GM12878 (cell line): ENCODE data around the gene PUM2. TPM values are rescaled to one million over a fixed set of nuclear protein-coding genes. Genes with fewer than 3 reads are reported as not detected.
"Not testable (repeated sequence)": the region's sequence is repeated elsewhere in the genome, so short reads cannot be mapped to it uniquely, and the experiment has no call there.

Source experiments
- ATAC-seq: fragments of 200-7000 bp; cut with Tn5 transposase; 3 replicates; pipeline ENCODE4 v1.9.1; 2020; ENCODE audit warnings: mild to moderate bottlenecking, moderate library complexity
- BruUV-seq: library from RNA; stranded (reverse); fragments of 400-500 nt; replicated peaks from 2 replicates; lab custom pipeline; 2021; lab: Mats Ljungman, UMichigan
- CTCF ChIA-PET: fragments of 300-600 bp; sonication (Branson Sonifier 250); formaldehyde crosslinking; extraction: SDS; loops from one replicate; lab custom pipeline; 2021; ENCODE audit warnings: inconsistent platforms; lab: Yijun Ruan, JAX
- POLR2A ChIA-PET: fragments of 350-600 bp; formaldehyde crosslinking; extraction: SDS; loops from one replicate; lab custom pipeline; 2021; ENCODE audit warnings: inconsistent platforms; lab: Charles Lee
- RAD21 ChIA-PET: fragments of 300-600 bp; sonication (Branson Sonifier 250); formaldehyde crosslinking; loops from one replicate; lab custom pipeline; 2023; ENCODE audit warnings: antibody characterized with exemption; ENCODE audit not compliant: unreplicated experiment; lab: Charles Lee
- SMC1A ChIA-PET: fragments of 300-600 bp; sonication (Branson Sonifier 250); formaldehyde crosslinking; loops from one replicate; lab custom pipeline; 2023; ENCODE audit not compliant: unreplicated experiment, uncharacterized antibody; lab: Charles Lee
- DNase-seq: peaks from one replicate; pipeline ENCODE4 v3.0.0-alpha.2; 2011; ENCODE audit warnings: low read depth, low spot score
- FAIRE-seq: peaks from 3 replicates; lab custom pipeline; 2011; peaks lifted over from hg19 to GRCh38; lab: Jason Lieb, UNC
- H2AFZ ChIP-seq: 2 replicates; pipeline ENCODE4 v1.6.0; 2011; ENCODE audit warnings: low read depth, low read length, control low read depth; ENCODE audit not compliant: control insufficient read depth
- H3K27ac ChIP-seq: 2 replicates; pipeline ENCODE4 v1.5.1; 2011; ENCODE audit warnings: control low read depth; ENCODE audit not compliant: control insufficient read depth, insufficient read depth
- H3K27me3 ChIP-seq, 2 experiments: replicated peaks in 1 of 2; 2 replicates each; pipeline versions ENCODE4 v1.6.0 to v1.6.1; 2011; ENCODE audit warnings: low read length in 1 of 2; ENCODE audit not compliant: control insufficient read depth in 2 of 2, insufficient read depth in 2 of 2
- H3K36me3 ChIP-seq, 2 experiments: 2 replicates each; pipeline ENCODE4 v1.5.1; 2011; ENCODE audit warnings: low read length in 1 of 2; ENCODE audit not compliant: control insufficient read depth in 2 of 2, insufficient read depth in 2 of 2
- H3K4me1 ChIP-seq: 2 replicates; pipeline ENCODE4 v1.6.1; 2011; ENCODE audit warnings: mild to moderate bottlenecking, low read length, moderate library complexity, mixed read lengths; ENCODE audit not compliant: control insufficient read depth, insufficient read depth
- H3K4me2 ChIP-seq: 2 replicates; pipeline ENCODE4 v1.6.0; 2011; ENCODE audit warnings: control low read depth; ENCODE audit not compliant: control insufficient read depth, insufficient read depth
- H3K4me3 ChIP-seq: fragments of 200-600 bp; sonication (generic); 2 replicates; pipeline ENCODE4 v1.5.1; 2016
- H3K79me2 ChIP-seq: 2 replicates; pipeline ENCODE4 v1.6.0; 2011; ENCODE audit warnings: low read length; ENCODE audit not compliant: control insufficient read depth, insufficient read depth
- H3K9ac ChIP-seq: 2 replicates; pipeline ENCODE4 v1.8.0; 2011; ENCODE audit warnings: low read length, control low read depth, mixed read lengths; ENCODE audit not compliant: control insufficient read depth, insufficient read depth
- H3K9me3 ChIP-seq: replicated peaks from 3 replicates; pipeline ENCODE4 v1.5.1; 2011; ENCODE audit warnings: mild to moderate bottlenecking, low read length; ENCODE audit not compliant: control insufficient read depth, insufficient read depth
- H4K20me1 ChIP-seq: 2 replicates; pipeline ENCODE4 v1.6.0; 2011; ENCODE audit not compliant: control insufficient read depth, insufficient read depth
- CBX5 ChIP-seq: sonication (generic); IDR thresholded peaks from 2 replicates; pipeline ENCODE4 v1.6.1; 2016; ENCODE audit warnings: low read depth, moderate library complexity, mild to moderate bottlenecking, inconsistent platforms
- WGBS: methylation state at CpG from one replicate; pipeline ENCODE4 v1.1.6; 2016; ENCODE audit warnings: low lambda C conversion rate; ENCODE audit not compliant: insufficient replicate concordance, insufficient coverage; ENCODE audit errors: missing lambda C conversion rate; 5-methylcytosine and 5-hydroxymethylcytosine counted together
- in situ Hi-C: fragments of 300-500 bp; cut with MboI; formaldehyde crosslinking; loops from 9 replicates; pipeline ENCODE4 v1.14.3; 2018; ENCODE audit warnings: mixed read lengths
- intact Hi-C: fragments of 100-400 bp; cut with micrococcal nuclease; formaldehyde crosslinking; loops from one replicate; pipeline ENCODE4 v1.14.2; 2022; ENCODE audit not compliant: unreplicated experiment
- polyA plus RNA-seq, 11 experiments: library from polyadenylated mRNA; depleted of rRNA in 4 of 11; unstranded in 6 of 11; stranded (reverse) in 5 of 11; fragments of >200 nt; fragmentation: Nextera tagmentation in 4 of 11; fragmentation: Illumina TruSeq in 1 of 11; extraction: Ambion mirVana in 4 of 11; extraction: Trizol in 1 of 11; gene quantifications; 1 replicate in 1 of 11; 2 replicates in 10 of 11; pipeline versions ENCODE4 v1.2.1 to v1.2.3, GENCODE V29; 2011 to 2016; ENCODE audit warnings: inconsistent platforms in 2 of 11, missing spikeins in 2 of 11, low read depth in 1 of 11
- total RNA-seq, 4 experiments: library from RNA; depleted of rRNA in 3 of 4; stranded (reverse); fragments of >200 nt in 3 of 4; fragmentation: Illumina TruSeq in 1 of 4; extraction: Trizol in 1 of 4; gene quantifications; 2 replicates each; pipeline versions ENCODE4 v1.2.1 to v1.2.3, GENCODE V29; 2013 to 2021
- TF ChIP-seq, protein P1 (sequence below), 3 experiments: IDR thresholded peaks in 2 of 3; conservative IDR thresholded peaks in 1 of 3; 2 replicates each; pipeline ENCODE4 v1.5.1; 2011; ENCODE audit warnings: low read depth in 3 of 3, low read length in 3 of 3, mild to moderate bottlenecking in 3 of 3, control low read depth in 2 of 3, moderate library complexity in 2 of 3, inconsistent platforms in 1 of 3, mixed read lengths in 1 of 3; ENCODE audit not compliant: control insufficient read depth in 2 of 3, insufficient read depth in 1 of 3; ENCODE audit errors: extremely low read depth in 1 of 3
- TF ChIP-seq, protein P2 (sequence below): IDR thresholded peaks from 2 replicates; pipeline ENCODE4 v1.6.1; 2011; ENCODE audit warnings: borderline replicate concordance, low read depth, mild to moderate bottlenecking, moderate library complexity, mixed read lengths, low read length; ENCODE audit not compliant: insufficient read depth; ENCODE audit errors: extremely low read length

Gene PUM2
- total and polyA plus RNA-seq, 10 of the 15 experiments (the other 5 are each of a cell fraction or from before 2014, with no cell fraction given): 14.5 to 87.6 (median 29.4) TPM

DNA sequence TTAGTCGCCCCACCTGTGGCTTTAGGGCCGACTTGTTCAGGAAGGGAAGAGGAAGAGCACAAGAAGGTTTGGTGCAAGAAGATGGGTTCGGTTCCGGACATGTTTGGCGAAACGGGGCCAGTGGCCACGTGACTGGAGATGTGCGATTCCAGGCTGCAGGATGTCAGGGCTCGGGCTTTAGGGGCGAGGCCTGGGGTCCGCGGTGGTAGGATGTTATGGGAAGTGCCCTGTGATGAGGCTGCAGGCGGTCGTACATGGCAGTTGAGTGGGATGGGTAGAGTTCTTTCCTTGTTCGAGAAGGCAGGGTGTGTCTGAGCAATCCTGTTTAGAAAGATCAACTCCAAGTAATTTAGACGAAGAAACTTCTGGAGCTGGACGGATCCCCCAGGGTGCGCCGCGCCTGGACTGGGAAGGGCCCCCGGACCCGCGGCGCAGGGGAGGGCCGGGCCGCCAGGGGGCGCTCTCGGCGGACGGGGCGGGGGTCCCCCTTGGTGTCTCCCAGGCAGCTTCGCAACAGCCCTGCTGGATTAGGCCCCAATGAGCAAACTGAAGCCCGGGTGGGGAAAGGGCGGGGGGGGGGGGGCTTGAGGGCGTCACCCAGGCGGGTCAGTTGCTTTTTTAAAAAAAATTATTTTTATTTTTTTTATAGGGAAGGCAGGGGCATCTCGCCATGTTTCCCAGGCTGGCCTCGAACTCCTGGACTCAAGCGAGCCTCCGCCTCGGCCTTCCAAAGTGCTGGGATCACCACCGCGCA is 108.5 kb downstream of the PUM2 start (continued):
- TF ChIP-seq, protein P1, sequence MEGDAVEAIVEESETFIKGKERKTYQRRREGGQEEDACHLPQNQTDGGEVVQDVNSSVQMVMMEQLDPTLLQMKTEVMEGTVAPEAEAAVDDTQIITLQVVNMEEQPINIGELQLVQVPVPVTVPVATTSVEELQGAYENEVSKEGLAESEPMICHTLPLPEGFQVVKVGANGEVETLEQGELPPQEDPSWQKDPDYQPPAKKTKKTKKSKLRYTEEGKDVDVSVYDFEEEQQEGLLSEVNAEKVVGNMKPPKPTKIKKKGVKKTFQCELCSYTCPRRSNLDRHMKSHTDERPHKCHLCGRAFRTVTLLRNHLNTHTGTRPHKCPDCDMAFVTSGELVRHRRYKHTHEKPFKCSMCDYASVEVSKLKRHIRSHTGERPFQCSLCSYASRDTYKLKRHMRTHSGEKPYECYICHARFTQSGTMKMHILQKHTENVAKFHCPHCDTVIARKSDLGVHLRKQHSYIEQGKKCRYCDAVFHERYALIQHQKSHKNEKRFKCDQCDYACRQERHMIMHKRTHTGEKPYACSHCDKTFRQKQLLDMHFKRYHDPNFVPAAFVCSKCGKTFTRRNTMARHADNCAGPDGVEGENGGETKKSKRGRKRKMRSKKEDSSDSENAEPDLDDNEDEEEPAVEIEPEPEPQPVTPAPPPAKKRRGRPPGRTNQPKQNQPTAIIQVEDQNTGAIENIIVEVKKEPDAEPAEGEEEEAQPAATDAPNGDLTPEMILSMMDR (IDR thresholded peaks at IDR 0.05 in 2 of 3, conservative IDR thresholded peaks at IDR 0.05 in 1 of 3; ENCODE audit: control insufficient read depth in 2 of 3, extremely low read depth in 1 of 3, insufficient read depth in 1 of 3, low read depth in 3 of 3, low read length in 3 of 3): peak; percentile 39 to 53 (median 50)
- TF ChIP-seq, protein P2, sequence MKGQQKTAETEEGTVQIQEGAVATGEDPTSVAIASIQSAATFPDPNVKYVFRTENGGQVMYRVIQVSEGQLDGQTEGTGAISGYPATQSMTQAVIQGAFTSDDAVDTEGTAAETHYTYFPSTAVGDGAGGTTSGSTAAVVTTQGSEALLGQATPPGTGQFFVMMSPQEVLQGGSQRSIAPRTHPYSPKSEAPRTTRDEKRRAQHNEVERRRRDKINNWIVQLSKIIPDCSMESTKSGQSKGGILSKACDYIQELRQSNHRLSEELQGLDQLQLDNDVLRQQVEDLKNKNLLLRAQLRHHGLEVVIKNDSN: peak; percentile 55
- TF ChIP-seq CBX5: no peak

DNA sequence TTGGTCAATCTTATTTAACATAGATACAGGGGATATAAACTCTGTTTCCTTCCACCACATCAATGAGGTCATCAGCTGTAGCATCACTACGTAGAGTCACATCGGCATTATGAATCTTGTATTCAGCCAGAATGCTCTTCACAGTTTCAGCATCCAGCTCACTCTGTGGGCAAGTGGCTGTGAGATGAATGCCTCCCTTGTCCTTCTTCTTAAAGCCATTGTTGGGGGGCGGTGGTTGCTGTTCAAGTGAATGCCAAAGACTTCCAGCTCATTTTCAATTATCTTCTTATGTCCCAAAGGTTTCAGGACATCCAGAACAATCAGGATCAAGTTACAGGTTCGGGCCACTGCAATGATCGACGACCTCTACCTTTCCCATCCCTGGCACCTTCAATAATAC is 110.4 kb downstream of the PUM2 start:
- H3K4me3 ChIP-seq, H3K4me1 ChIP-seq, H3K79me2 ChIP-seq, H3K36me3 ChIP-seq, POLR2A ChIA-PET, DNase-seq, BruUV-seq, H3K4me2 ChIP-seq, H3K27ac ChIP-seq, ATAC-seq, in situ Hi-C loops, RAD21 ChIA-PET, H3K27me3 ChIP-seq, H4K20me1 ChIP-seq, H3K9ac ChIP-seq, H3K9me3 ChIP-seq, H2AFZ ChIP-seq: not testable (repeated sequence)
- whole genome bisulfite sequencing: 78% methylated on average over 6 of the region's 6 CpGs
- ChIA-PET CTCF (interaction anchor here (0.9 to 1.3 kb wide), 5 partner anchors 8 to 541 kb away, joined by 3 to 4 read pairs (median 3); partner anchors contain the start of gene SDC1), SMC1A (interaction anchor here (1.5 kb wide), 1 partner anchor 21 kb away, joined by 3 read pairs; no protein-coding TSS in a partner anchor)
- peak; percentile 81 for FAIRE-seq
- intact Hi-C loops: loop anchor here (5.0 kb wide), 1 partner anchor 283 kb away; no protein-coding TSS in a partner anchor
